ENCODE measurements around the gene SMAD3.

DNA sequence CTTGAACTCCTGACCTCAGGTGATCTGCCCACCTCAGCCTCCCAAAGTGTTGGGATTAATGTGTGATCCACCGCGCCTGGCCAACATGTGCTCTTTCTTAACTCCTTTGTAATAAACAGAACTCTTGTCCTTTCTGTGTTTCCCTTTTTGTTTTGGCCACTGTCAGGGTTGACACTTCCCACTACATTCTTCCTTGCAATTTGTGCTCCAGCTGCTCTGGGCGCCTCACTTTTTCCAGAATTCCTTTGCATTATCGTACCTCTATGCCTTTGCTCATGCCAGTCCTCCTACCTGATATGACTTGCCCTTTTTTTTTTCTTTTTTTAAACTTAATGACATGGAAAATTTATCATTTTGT lies 38.8 kb upstream of the SMAD3 start:
- TF ChIP-seq EZH2 (IDR thresholded peaks at IDR 0.05; ENCODE audit: borderline replicate concordance, insufficient read depth, low read depth, low read length, poor library complexity, severe bottlenecking) = no peak
- TF ChIP-seq CTCF (IDR thresholded peaks at IDR 0.05) = no peak
